Neural cell (in vitro differentiated cells): ENCODE results near the gene DMAP1. TPM values are rescaled to one million over a fixed set of nuclear protein-coding genes. Genes with fewer than 3 reads are reported as not detected.

Experiments used
- polyA plus RNA-seq: library from polyadenylated mRNA; depleted of rRNA; stranded (reverse); fragments of >200 nt; gene quantifications from 2 replicates; pipeline ENCODE4 v1.2.3, GENCODE V29; 2014
- small RNA-seq, 3 experiments: library from RNA; depleted of rRNA; stranded (forward); fragments of <200 nt; gene quantifications; one replicate each; pipeline ENCODE3, GENCODE V24; 2012

Gene DMAP1
- polyA plus RNA-seq, 1 donor from 2014 or later: 55.6 TPM

Small RNA genes lying within 50 kb of the gene (small RNA-seq; reads per million reads assigned to genes)
- gene AL035417.1: 0 reads per million in 3 experiments

Other genes starting within 250 kb of the DMAP1 start
- 26.0 and 29.2 TPM in 2 replicates for gene DPH2, start 243.5 kb upstream of the DMAP1 start, polyA plus RNA-seq
- gene ATP6V0B, start 238.5 kb upstream of the DMAP1 start, polyA plus RNA-seq: 580 and 705 TPM in 2 replicates
- 129 and 147 TPM in 2 replicates for gene B4GALT2, start 234.3 kb upstream of the DMAP1 start, polyA plus RNA-seq
- gene CCDC24, start 221.9 kb upstream of the DMAP1 start, polyA plus RNA-seq: 16.3 and 16.5 TPM in 2 replicates
- 1.3 and 1.6 TPM in 2 replicates for gene SLC6A9, start 182.0 kb upstream of the DMAP1 start, polyA plus RNA-seq
- gene KLF17, start 94.7 kb upstream of the DMAP1 start, polyA plus RNA-seq: not detected in 2 replicates
- not detected in 2 replicates for gene KLF18, start 71.8 kb upstream of the DMAP1 start, polyA plus RNA-seq
- 92.5 and 109 TPM in 2 replicates for gene ERI3, start 141.8 kb downstream of the DMAP1 start, polyA plus RNA-seq
- gene RNF220, start 191.8 kb downstream of the DMAP1 start, polyA plus RNA-seq: 142 and 161 TPM in 2 replicates